Measurements from ENCODE around the gene ZNF44. TPM values are rescaled to one million over a fixed set of nuclear protein-coding genes. Genes with fewer than 3 reads are reported as not detected.

Gene ZNF44
- total and polyA plus RNA-seq, 2 experiments from 2014 or later, result 4.1 to 4.3 TPM

DNA sequence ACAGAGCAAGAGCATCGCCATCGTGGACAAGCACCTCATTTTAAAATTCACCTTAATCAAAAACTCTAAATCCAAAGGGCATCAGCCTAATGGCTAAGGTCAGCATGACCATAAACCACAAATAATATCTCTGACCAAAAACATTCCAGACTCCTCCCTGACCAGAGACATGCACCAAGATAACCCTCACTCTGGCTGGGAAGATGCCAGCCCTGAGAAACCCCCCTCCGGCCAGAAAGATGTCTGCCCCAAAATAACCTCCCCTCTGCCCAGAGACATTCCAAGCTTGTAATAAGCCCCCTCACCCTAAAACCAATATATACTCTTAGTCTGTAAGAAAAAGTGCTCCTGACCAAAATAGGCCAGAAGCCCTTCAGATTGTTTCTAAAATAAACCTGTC lies 61.7 kb downstream of the ZNF44 start:
- TF ChIP-seq ZNF462 (CRISPR knock-in tag; IDR thresholded peaks at IDR 0.05), result no peak
- no peak for TF ChIP-seq ZNF114 (CRISPR knock-in tag; IDR thresholded peaks at IDR 0.05)
- no peak for TF ChIP-seq REST (IDR thresholded peaks at IDR 0.05; ENCODE audit: unreplicated experiment)
- TF ChIP-seq CREB1 (CRISPR knock-in tag; IDR thresholded peaks at IDR 0.05; ENCODE audit: low read depth), result no peak
- no peak for TF ChIP-seq POLR2AphosphoS5 (IDR thresholded peaks at IDR 0.05; ENCODE audit: low read depth)
- no peak for TF ChIP-seq ZNF331 (CRISPR knock-in tag; IDR thresholded peaks at IDR 0.05; ENCODE audit: low read depth)
- TF ChIP-seq NANOG (IDR thresholded peaks at IDR 0.05; ENCODE audit: borderline replicate concordance), result no peak
- no peak for TF ChIP-seq CTCF (conservative IDR thresholded peaks at IDR 0.05; ENCODE audit: low read depth in 2 of 2)
- no peak for TF ChIP-seq EZH2phosphoT487 (IDR thresholded peaks at IDR 0.05; ENCODE audit: unreplicated experiment)
- TF ChIP-seq STAT1 (IDR thresholded peaks at IDR 0.05; ENCODE audit: unreplicated experiment), result no peak
- TF ChIP-seq EZH2 (IDR thresholded peaks at IDR 0.05; ENCODE audit: low read depth, unreplicated experiment), result no peak
- TF ChIP-seq JUNB (IDR thresholded peaks at IDR 0.05; ENCODE audit: unreplicated experiment), result no peak
- no peak for TF ChIP-seq ETS1 (IDR thresholded peaks at IDR 0.05)
- Mint-ChIP-seq H3K27ac (no peak overlapping the region), H3K4me1 (no peaks in the 10 kb centered on the region), H3K27me3 (ENCODE audit: insufficient read depth, low read depth, poor library complexity) (peaks cover 1% of the 10 kb centered on the region), H3K36me3 (ENCODE audit: low read depth) (peaks cover 63% of the 10 kb centered on the region), H3K4me3 (no peak overlapping the region), H3K9me3 (peaks cover 94% of the 10 kb centered on the region)
- Histone ChIP-seq H3K9me2 (ENCODE audit: insufficient read depth) (no peaks in the 10 kb centered on the region), H3K27ac (ENCODE audit: low read depth) (no peak overlapping the region), H3K79me2 (replicated peaks; ENCODE audit: insufficient read depth) (no peaks in the 10 kb centered on the region), H4K20me1 (replicated peaks; ENCODE audit: insufficient read depth) (no peaks in the 10 kb centered on the region), H3K36me3 (ENCODE audit: insufficient read depth) (no peaks in the 10 kb centered on the region; the same call in 1 of the 2 replicates), H3F3A (replicated peaks; ENCODE audit: low read depth) (no peaks in the 10 kb centered on the region), H3K4me2 (no peak overlapping the region), H3K4me3 (no peak overlapping the region), H3K27me3 (ENCODE audit: insufficient read depth) (no peaks in the 10 kb centered on the region), H3K4me1 (ENCODE audit: insufficient read depth) (peaks cover 16% of the 10 kb centered on the region; the same call in 1 of the 2 replicates), H2AFZ (no peak overlapping the region)
- DNase-seq (ENCODE audit: low spot score), result no peak
- no peak for ATAC-seq

All from GM23338 (cell line).